ENCODE results near the gene APPBP2. TPM values are rescaled to one million over a fixed set of nuclear protein-coding genes. Genes with fewer than 3 reads are reported as not detected.
"Not testable (repeated sequence)": the region's sequence is repeated elsewhere in the genome, so short reads cannot be mapped to it uniquely, and the experiment has no call there.

Gene APPBP2
- polyA plus RNA-seq, 5 donors, result 41.0 to 72.6 (median 67.1) TPM

GRCh38 chr17:60502145-60502544, 23.9 kb downstream of the APPBP2 start:
- no peak for DNase-seq

- DNase-seq, result no peak
Observed at GRCh38 chr17:60501589-60501988, 24.5 kb downstream of the APPBP2 start.

GRCh38 chr17:60496041-60496440, 30.0 kb downstream of the APPBP2 start:
- DNase-seq, result no peak

GRCh38 chr17:60495260-60495659, 30.8 kb downstream of the APPBP2 start:
- DNase-seq, result no peak

GRCh38 chr17:60493847-60494321, 32.2 kb downstream of the APPBP2 start:
- DNase-seq, result no peak

- no peak for DNase-seq
Observed at GRCh38 chr17:60491771-60492170, 34.3 kb downstream of the APPBP2 start.

- not testable (repeated sequence) for DNase-seq
Observed at GRCh38 chr17:60490594-60490993, 35.4 kb downstream of the APPBP2 start.

GRCh38 chr17:60481604-60482003, 44.4 kb downstream of the APPBP2 start:
- no peak for DNase-seq

- no peak for DNase-seq
Observed at GRCh38 chr17:60473788-60474187, 52.3 kb downstream of the APPBP2 start.

GRCh38 chr17:60472449-60472848, 53.6 kb downstream of the APPBP2 start:
- DNase-seq, result no peak

GRCh38 chr17:60471451-60471850, 54.6 kb downstream of the APPBP2 start:
- DNase-seq, result no peak

GRCh38 chr17:60468371-60468770, 57.7 kb downstream of the APPBP2 start:
- no peak for DNase-seq

GRCh38 chr17:60464343-60464742, 61.7 kb downstream of the APPBP2 start:
- DNase-seq, result no peak

GRCh38 chr17:60463157-60463835, 62.7 kb downstream of the APPBP2 start:
- no peak for DNase-seq

- DNase-seq, result no peak
Observed at GRCh38 chr17:60461584-60461983, 64.5 kb downstream of the APPBP2 start.

GRCh38 chr17:60457148-60457547, 68.9 kb downstream of the APPBP2 start:
- no peak for DNase-seq

GRCh38 chr17:60455378-60455777, 70.7 kb downstream of the APPBP2 start:
- no peak for DNase-seq

- no peak for DNase-seq
Observed at GRCh38 chr17:60451965-60452364, 74.1 kb downstream of the APPBP2 start.

- DNase-seq, result no peak
Observed at GRCh38 chr17:60451071-60451470, 75.0 kb downstream of the APPBP2 start.

- no peak for DNase-seq
Observed at GRCh38 chr17:60447375-60447774, 78.7 kb downstream of the APPBP2 start.

- no peak for DNase-seq
Observed at GRCh38 chr17:60445144-60445543, 80.9 kb downstream of the APPBP2 start.

GRCh38 chr17:60443713-60444112, 82.3 kb downstream of the APPBP2 start:
- DNase-seq, result no peak

GRCh38 chr17:60442271-60443173, 83.5 kb downstream of the APPBP2 start:
- no peak for DNase-seq
